Left ventricle myocardium inferior (tissue), 1 donor: ENCODE data around the gene ADGRG7. TPM values are rescaled to one million over a fixed set of nuclear protein-coding genes. Genes with fewer than 3 reads are reported as not detected.

Experiments used
- DNase-seq: peaks from one replicate; pipeline ENCODE4 v3.0.0-alpha.2; 2020
- H3K27ac ChIP-seq: fragments of 200-600 bp; replicated peaks from 2 replicates; pipeline ENCODE4 v1.8.0; 2021
- H3K27me3 ChIP-seq: fragments of 200-600 bp; 2 replicates; pipeline ENCODE4 v1.8.0; 2021; ENCODE audit warnings: low read depth
- H3K36me3 ChIP-seq: fragments of 200-600 bp; 2 replicates; pipeline ENCODE4 v1.8.0; 2021
- H3K4me1 ChIP-seq: fragments of 200-600 bp; 2 replicates; pipeline ENCODE4 v1.8.0; 2021
- H3K4me3 ChIP-seq: fragments of 200-600 bp; 2 replicates; pipeline ENCODE4 v1.8.0; 2021; ENCODE audit warnings: mild to moderate bottlenecking, moderate library complexity
- H3K9me3 ChIP-seq: fragments of 200-600 bp; replicated peaks from 2 replicates; pipeline ENCODE4 v1.8.0; 2021
- CTCF ChIP-seq: fragments of 200-600 bp; IDR thresholded peaks from 2 replicates; pipeline ENCODE4 v1.8.0; 2021; ENCODE audit warnings: antibody characterized with exemption, mild to moderate bottlenecking, borderline replicate concordance
- intact Hi-C: fragments of 100-400 bp; cut with micrococcal nuclease; formaldehyde crosslinking; loops from one replicate; pipeline ENCODE4 v1.11.0; 2022
- total RNA-seq: library from RNA; stranded (reverse); fragmentation: NEBNext Ultra II Directional; extraction: Animal tissue kit (Norgen Biotek cat#: 25700); gene quantifications from one replicate; pipeline ENCODE4 v1.2.1, GENCODE V29; 2021
- donor health status: DM: no; HTN: yes; CAD: no; lungs with severe emphysema.

The ADGRG7 gene
- total RNA-seq, 1 donor from 2014 or later: not detected

- Histone ChIP-seq H3K36me3 (no peaks in the 10 kb centered on the region), H3K4me1 (no peaks in the 10 kb centered on the region), H3K4me3 (peak overlapping the region; percentile 49), H3K9me3 (no peaks in the 10 kb centered on the region), H3K27ac (no peak overlapping the region), H3K27me3 (no peaks in the 10 kb centered on the region)
- DNase-seq: no peak
- no peak for TF ChIP-seq CTCF
- intact Hi-C loops: no loop called here
Observed at GRCh38 chr3:100682854-100683760, 73.7 kb downstream of the ADGRG7 start.

GRCh38 chr3:100693225-100693624, 83.8 kb downstream of the ADGRG7 start:
- Histone ChIP-seq H3K4me3 (no peak overlapping the region), H3K27ac (no peak overlapping the region), H3K36me3 (no peaks in the 10 kb centered on the region), H3K9me3 (no peaks in the 10 kb centered on the region), H3K4me1 (no peaks in the 10 kb centered on the region), H3K27me3 (peaks cover 43% of the 10 kb centered on the region)
- no peak for DNase-seq
- no peak for TF ChIP-seq CTCF
- intact Hi-C loops: no loop called here

- intact Hi-C loops: no loop called here
Observed at GRCh38 chr3:100695696-100696095, 86.3 kb downstream of the ADGRG7 start.

GRCh38 chr3:100696161-100696560, 86.8 kb downstream of the ADGRG7 start:
- no peak overlapping the region for H3K4me3 ChIP-seq
- intact Hi-C loops: no loop called here
- no peaks in the 10 kb centered on the region for H3K36me3 ChIP-seq
- no peak for TF ChIP-seq CTCF
- H3K4me1 ChIP-seq: no peaks in the 10 kb centered on the region
- no peak overlapping the region for H3K27ac ChIP-seq
- peaks cover 43% of the 10 kb centered on the region for H3K27me3 ChIP-seq
- no peaks in the 10 kb centered on the region for H3K9me3 ChIP-seq
- no peak for DNase-seq

More at GRCh38 chr3:100695696-100696095, 86.3 kb downstream of the ADGRG7 start:
- H3K27me3 ChIP-seq: peaks cover 43% of the 10 kb centered on the region
- no peak for TF ChIP-seq CTCF
- no peak overlapping the region for H3K27ac ChIP-seq
- no peaks in the 10 kb centered on the region for H3K4me1 ChIP-seq
- no peak overlapping the region for H3K4me3 ChIP-seq
- H3K9me3 ChIP-seq: no peaks in the 10 kb centered on the region
- no peak for DNase-seq
- H3K36me3 ChIP-seq: no peaks in the 10 kb centered on the region

GRCh38 chr3:100697172-100697571, 87.8 kb downstream of the ADGRG7 start:
- intact Hi-C loops: no loop called here
- Histone ChIP-seq H3K36me3 (no peaks in the 10 kb centered on the region), H3K27ac (no peak overlapping the region), H3K27me3 (peaks cover 42% of the 10 kb centered on the region), H3K4me1 (no peaks in the 10 kb centered on the region), H3K4me3 (no peak overlapping the region), H3K9me3 (no peaks in the 10 kb centered on the region)
- DNase-seq: no peak
- TF ChIP-seq CTCF: no peak
